ENCODE measurements around the gene GABRA5. TPM values are rescaled to one million over a fixed set of nuclear protein-coding genes. Genes with fewer than 3 reads are reported as not detected.

GABRA5 gene
- total and polyA plus RNA-seq, 10 of the 15 experiments (the other 5 are each of a cell fraction or from before 2014, with no cell fraction given): 0.10 TPM; not detected in 9

GRCh38 chr15:26892182-26892518 lies 25.3 kb downstream of the GABRA5 start:
- H3K4me2 ChIP-seq (ENCODE audit: control insufficient read depth, insufficient read depth): no peak overlapping the region
- H3K9ac ChIP-seq (ENCODE audit: control insufficient read depth, insufficient read depth, low read length): no peak overlapping the region
- H4K20me1 ChIP-seq (ENCODE audit: control insufficient read depth, insufficient read depth): no peaks in the 10 kb centered on the region
- H3K27me3 ChIP-seq (replicated peaks in 1 of 2; ENCODE audit: control insufficient read depth in 2 of 2, insufficient read depth in 2 of 2, low read length in 1 of 2): no peaks in the 10 kb centered on the region
- CTCF ChIA-PET: no interaction called here
- WGBS (ENCODE audit: insufficient coverage, insufficient replicate concordance, low lambda C conversion rate, missing lambda C conversion rate): 40% methylated on average over 24 of the region's 24 CpGs
- POLR2A ChIA-PET: no interaction called here
- no peak for DNase-seq (ENCODE audit: low read depth, low spot score)
- no peaks in the 10 kb centered on the region for H3K36me3 ChIP-seq (ENCODE audit: control insufficient read depth in 2 of 2, insufficient read depth in 2 of 2, low read length in 1 of 2)
- SMC1A ChIA-PET (ENCODE audit: uncharacterized antibody, unreplicated experiment): no interaction called here
- H3K4me3 ChIP-seq: no peak overlapping the region
- TF ChIP-seq EGR1 (IDR thresholded peaks at IDR 0.05; ENCODE audit: borderline replicate concordance in 1 of 2, low read depth in 2 of 2, low read length in 2 of 2) (no peak), EZH2 (IDR thresholded peaks at IDR 0.05; ENCODE audit: borderline replicate concordance, control insufficient read depth, low read depth, low read length) (no peak), MAX (IDR thresholded peaks at IDR 0.05; ENCODE audit: low read depth, low read length) (no peak), BMI1 (IDR thresholded peaks at IDR 0.05; ENCODE audit: borderline replicate concordance) (no peak), ASH2L (IDR thresholded peaks at IDR 0.05; ENCODE audit: borderline replicate concordance, low read depth) (no peak), KLF5 (IDR thresholded peaks at IDR 0.05; ENCODE audit: partially characterized antibody) (no peak), RFX5 (IDR thresholded peaks at IDR 0.05; ENCODE audit: low read depth, low read length) (no peak), SP1 (IDR thresholded peaks at IDR 0.05; ENCODE audit: low read depth, low read length) (no peak), CEBPZ (IDR thresholded peaks at IDR 0.05; ENCODE audit: low read depth, low read length) (no peak), RAD51 (IDR thresholded peaks at IDR 0.05) (no peak), GATAD2B (conservative IDR thresholded peaks at IDR 0.05; ENCODE audit: low read depth) (no peak), E2F4 (IDR thresholded peaks at IDR 0.05; ENCODE audit: low read depth, low read length) (no peak), STAT3 (IDR thresholded peaks at IDR 0.05; ENCODE audit: low read depth, low read length) (no peak), MYC (IDR thresholded peaks at IDR 0.05; ENCODE audit: insufficient read depth, insufficient read length, insufficient replicate concordance, low read length, severe bottlenecking) (no peak), NR2F1 (conservative IDR thresholded peaks at IDR 0.05) (no peak), RCOR1 (conservative IDR thresholded peaks at IDR 0.05; ENCODE audit: low read depth, low read length) (no peak), TBL1XR1 (IDR thresholded peaks at IDR 0.05; ENCODE audit: low read depth, low read length) (no peak), CEBPB (IDR thresholded peaks at IDR 0.05; ENCODE audit: borderline replicate concordance in 1 of 2, low read depth in 2 of 2, low read length in 2 of 2) (no peak)
- BruUV-seq (replicated peaks): no TSS peak
- H3K4me1 ChIP-seq (ENCODE audit: control insufficient read depth, insufficient read depth, low read length): no peaks in the 10 kb centered on the region
- no peak overlapping the region for H2AFZ ChIP-seq (ENCODE audit: control insufficient read depth, low read depth, low read length)
- no peak for FAIRE-seq
- in situ Hi-C loops (cut with MboI): loop anchor here (5.0 kb wide), 1 partner anchor 1230 kb away; no protein-coding TSS in a partner anchor
- ATAC-seq: no peak
- RAD21 ChIA-PET (ENCODE audit: unreplicated experiment): no interaction called here
- no peak overlapping the region for H3K27ac ChIP-seq (ENCODE audit: control insufficient read depth, insufficient read depth)
- intact Hi-C loops (cut with micrococcal nuclease; ENCODE audit: unreplicated experiment): loop anchor here (5.0 kb wide), 1 partner anchor 125 kb away; no protein-coding TSS in a partner anchor
- H3K9me3 ChIP-seq (replicated peaks; ENCODE audit: control insufficient read depth, insufficient read depth, low read length): no peaks in the 10 kb centered on the region; the same call in 2 of the 3 replicates
- no peaks in the 10 kb centered on the region for H3K79me2 ChIP-seq (ENCODE audit: control insufficient read depth, insufficient read depth, low read length)

All from GM12878 (cell line).